GM12878 (cell line): ENCODE measurements around the gene TIE1.

Experiments
- EP300 ChIP-seq, 2 experiments: fragments of 150-350 bp in 1 of 2; IDR thresholded peaks; 2 replicates each; pipeline ENCODE4 v1.6.1; 2011 to 2012; ENCODE audit warnings: low read depth in 2 of 2, low read length in 2 of 2, borderline replicate concordance in 1 of 2, improper control_type of control experiment in 1 of 2, inconsistent platforms in 1 of 2; ENCODE audit not compliant: control insufficient read depth in 1 of 2
- HDAC2 ChIP-seq: fragments of 200-600 bp; sonication (generic); IDR thresholded peaks from 2 replicates; pipeline ENCODE4 v1.6.1; 2017
- NBN ChIP-seq: fragments of 450-650 bp; IDR thresholded peaks from 2 replicates; pipeline ENCODE4 v1.6.1; 2016
- NFIC ChIP-seq: IDR thresholded peaks from 2 replicates; pipeline ENCODE4 v1.6.1; 2012; ENCODE audit warnings: low read depth, mild to moderate bottlenecking, inconsistent platforms, low read length, moderate library complexity
- SMAD1 ChIP-seq: fragments of 450-650 bp; IDR thresholded peaks from 2 replicates; pipeline ENCODE4 v1.6.1; 2018; ENCODE audit warnings: mild to moderate bottlenecking, low read depth; ENCODE audit not compliant: partially characterized antibody
- SRF ChIP-seq, 2 experiments: IDR thresholded peaks; 2 replicates each; pipeline ENCODE4 v1.6.1; 2011; ENCODE audit warnings: low read depth in 2 of 2, low read length in 2 of 2, mild to moderate bottlenecking in 1 of 2, moderate library complexity in 1 of 2
- ZNF217 ChIP-seq: fragments of 450-650 bp; IDR thresholded peaks from 2 replicates; pipeline ENCODE4 v1.6.1; 2017; ENCODE audit warnings: antibody characterized with exemption, mild to moderate bottlenecking

DNA sequence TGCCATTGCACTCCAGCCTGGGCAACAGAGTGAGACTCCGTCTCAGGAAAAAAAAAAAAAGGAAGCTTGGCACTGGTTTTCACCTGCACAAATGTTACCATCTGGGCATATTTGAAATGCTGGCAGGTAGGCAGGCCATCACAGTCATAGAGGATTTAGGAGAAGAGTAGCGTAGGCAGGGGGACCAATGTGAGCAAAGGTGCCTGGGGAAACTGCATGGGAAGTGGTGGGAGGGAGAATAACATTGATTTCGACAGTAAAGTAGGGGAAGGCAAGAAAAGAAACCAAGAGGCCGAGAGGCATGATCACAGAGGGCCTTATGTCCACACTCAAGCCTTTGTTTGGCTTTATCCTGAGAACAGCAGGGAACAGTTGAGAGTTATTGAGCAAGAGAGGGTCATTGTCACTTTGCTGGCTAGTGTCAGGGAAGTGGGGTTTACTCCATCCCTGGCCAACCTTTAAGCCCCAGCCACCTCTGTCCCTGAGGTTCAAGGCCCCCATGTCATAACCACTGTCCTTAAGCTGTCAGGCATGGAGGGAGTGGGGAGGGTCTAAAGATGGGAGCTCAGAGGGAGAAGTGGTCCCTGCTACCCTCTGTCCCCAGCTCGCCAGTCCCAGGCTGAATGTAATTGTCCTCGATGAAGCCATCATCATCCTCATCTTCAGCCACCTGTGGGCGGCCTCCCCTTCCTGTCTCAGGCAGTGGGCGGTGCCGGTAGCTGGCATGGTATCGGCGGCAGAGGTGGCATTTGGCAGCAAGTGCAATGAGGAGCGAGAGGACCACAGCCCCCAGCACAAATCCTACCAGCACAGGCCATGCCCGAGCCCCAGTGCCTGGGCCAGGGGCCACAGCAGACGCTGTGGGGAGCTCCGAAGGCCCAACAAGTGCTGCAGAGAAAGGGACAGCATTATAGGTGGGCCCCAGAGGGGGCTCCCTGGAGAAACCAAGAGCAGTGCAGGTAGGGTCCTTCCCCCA is 18.3 kb upstream of the TIE1 start:
- TF ChIP-seq NFIC (no peak), NBN (no peak), SMAD1 (no peak), SRF (IDR thresholded peaks at IDR 0.05; ENCODE audit: low read depth in 2 of 2, low read length in 2 of 2) (no peak), HDAC2 (no peak), ZNF217 (no peak), EP300 (IDR thresholded peaks at IDR 0.05; ENCODE audit: borderline replicate concordance in 1 of 2, control insufficient read depth in 1 of 2, low read depth in 2 of 2, low read length in 2 of 2) (no peak)
